Measurements from ENCODE around the gene LRP1.

GRCh38 chr12:57262126-57262822 lies 134.0 kb downstream of the LRP1 start:
- no peak for TF ChIP-seq CTCF (IDR thresholded peaks at IDR 0.05; ENCODE audit: low read depth, low read length)
- no peak for TF ChIP-seq MAX (IDR thresholded peaks at IDR 0.05; ENCODE audit: low read depth, low read length)
- TF ChIP-seq POLR2A (IDR thresholded peaks at IDR 0.05; ENCODE audit: extremely low read depth, insufficient read length) = no peak
- no peak for TF ChIP-seq MYC (IDR thresholded peaks at IDR 0.05; ENCODE audit: low read depth, low read length)
